ENCODE measurements around the gene AKR1C2.

DNA sequence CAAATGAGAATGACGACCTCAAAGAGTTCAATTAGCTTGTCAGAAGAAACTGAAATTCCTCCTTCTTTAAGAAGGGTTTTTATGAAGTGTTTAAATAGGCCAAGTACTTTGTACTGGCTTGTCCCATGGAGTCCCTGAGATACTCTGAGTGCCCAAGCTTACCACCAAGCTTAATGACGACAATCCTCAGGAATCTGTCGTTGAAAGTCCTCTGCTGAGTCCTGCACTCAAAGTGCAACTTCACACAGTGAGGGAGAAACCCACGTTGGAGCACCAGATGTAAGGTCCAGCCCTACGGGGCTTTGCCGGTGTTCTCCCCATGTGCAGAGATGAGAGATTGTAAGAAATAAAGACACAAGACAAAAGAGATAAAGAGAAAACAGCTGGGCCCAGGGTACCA, 42.8 kb upstream of the AKR1C2 start:
- TF ChIP-seq ZSCAN29 (IDR thresholded peaks at IDR 0.05) (no peak), HNRNPUL1 (IDR thresholded peaks at IDR 0.05; ENCODE audit: low read length) (no peak), CHD1 (IDR thresholded peaks at IDR 0.05; ENCODE audit: low read length) (no peak), KLF16 (IDR thresholded peaks at IDR 0.05) (no peak), CREB5 (CRISPR knock-in tag; IDR thresholded peaks at IDR 0.05) (no peak)

Measured in K562 (cell line).